GM13977 (cell line): ENCODE results near the gene SRP68.

ENCODE experiments used
- DNase-seq: peaks from one replicate; pipeline ENCODE4 v3.0.0; 2012; ENCODE audit warnings: low spot score
- in situ Hi-C: fragments of 300-500 bp; cut with MboI; formaldehyde crosslinking; loops from one replicate; pipeline ENCODE4 v1.12.0; 2022; ENCODE audit warnings: low sequenced_read_pairs, low pct_unique_long_range_greater_than_20kb, mixed read lengths, inconsistent platforms; ENCODE audit not compliant: unreplicated experiment
- TF ChIP-seq, protein P1 (sequence below): IDR thresholded peaks from 2 replicates; pipeline ENCODE4 v1.5.1; 2012; ENCODE audit warnings: mild to moderate bottlenecking, control low read depth; ENCODE audit not compliant: insufficient read depth; ENCODE audit errors: extremely low read depth, missing control alignments

SRP68 gene

GRCh38 chr17:76005263-76006149 lies 66.8 kb downstream of the SRP68 start:
- in situ Hi-C loops: loop anchor here (10.0 kb wide), 1 partner anchor 101 kb away; the partner anchor contains the start of gene MRPL38
- peak; percentile 90 for DNase-seq
- TF ChIP-seq, protein P1, sequence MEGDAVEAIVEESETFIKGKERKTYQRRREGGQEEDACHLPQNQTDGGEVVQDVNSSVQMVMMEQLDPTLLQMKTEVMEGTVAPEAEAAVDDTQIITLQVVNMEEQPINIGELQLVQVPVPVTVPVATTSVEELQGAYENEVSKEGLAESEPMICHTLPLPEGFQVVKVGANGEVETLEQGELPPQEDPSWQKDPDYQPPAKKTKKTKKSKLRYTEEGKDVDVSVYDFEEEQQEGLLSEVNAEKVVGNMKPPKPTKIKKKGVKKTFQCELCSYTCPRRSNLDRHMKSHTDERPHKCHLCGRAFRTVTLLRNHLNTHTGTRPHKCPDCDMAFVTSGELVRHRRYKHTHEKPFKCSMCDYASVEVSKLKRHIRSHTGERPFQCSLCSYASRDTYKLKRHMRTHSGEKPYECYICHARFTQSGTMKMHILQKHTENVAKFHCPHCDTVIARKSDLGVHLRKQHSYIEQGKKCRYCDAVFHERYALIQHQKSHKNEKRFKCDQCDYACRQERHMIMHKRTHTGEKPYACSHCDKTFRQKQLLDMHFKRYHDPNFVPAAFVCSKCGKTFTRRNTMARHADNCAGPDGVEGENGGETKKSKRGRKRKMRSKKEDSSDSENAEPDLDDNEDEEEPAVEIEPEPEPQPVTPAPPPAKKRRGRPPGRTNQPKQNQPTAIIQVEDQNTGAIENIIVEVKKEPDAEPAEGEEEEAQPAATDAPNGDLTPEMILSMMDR: peak; percentile 77

DNA sequence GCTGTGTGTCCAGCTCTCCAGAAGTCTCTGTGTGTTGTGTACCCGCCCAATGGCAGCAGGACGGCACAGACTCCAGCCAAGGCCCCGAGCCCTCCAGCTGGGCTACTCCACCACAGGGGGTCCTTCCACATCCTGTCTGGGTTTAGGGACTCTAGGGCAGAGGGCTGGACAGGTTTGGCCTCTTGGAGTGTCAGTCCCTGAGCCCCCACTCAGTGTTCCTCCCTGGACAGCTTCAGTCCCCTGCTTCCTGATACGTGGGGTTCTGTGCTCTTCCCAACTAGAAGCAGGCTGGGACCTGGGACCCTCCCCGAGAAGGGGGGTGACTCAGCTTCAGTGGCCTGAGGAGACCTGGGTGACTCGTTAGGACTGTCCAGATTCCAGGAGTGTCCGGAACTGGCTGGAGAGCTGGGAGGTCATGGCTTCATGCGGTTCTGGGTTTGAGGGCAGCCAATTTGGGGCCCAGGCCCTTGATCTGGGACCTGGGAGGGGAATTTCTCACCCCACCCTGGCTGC lies 67.5 kb downstream of the SRP68 start:
- in situ Hi-C loops: loop anchor here (10.0 kb wide), 1 partner anchor 100 kb away; the partner anchor contains the start of gene MRPL38
- DNase-seq: no peak
- TF ChIP-seq, protein P1: no peak

- TF ChIP-seq, protein P1: no peak
- in situ Hi-C loops: loop anchor here (10.0 kb wide), 1 partner anchor 99 kb away; the partner anchor contains the start of gene MRPL38
These were observed 68.4 kb downstream of the SRP68 start for GRCh38 chr17:76003915-76004314.

DNA sequence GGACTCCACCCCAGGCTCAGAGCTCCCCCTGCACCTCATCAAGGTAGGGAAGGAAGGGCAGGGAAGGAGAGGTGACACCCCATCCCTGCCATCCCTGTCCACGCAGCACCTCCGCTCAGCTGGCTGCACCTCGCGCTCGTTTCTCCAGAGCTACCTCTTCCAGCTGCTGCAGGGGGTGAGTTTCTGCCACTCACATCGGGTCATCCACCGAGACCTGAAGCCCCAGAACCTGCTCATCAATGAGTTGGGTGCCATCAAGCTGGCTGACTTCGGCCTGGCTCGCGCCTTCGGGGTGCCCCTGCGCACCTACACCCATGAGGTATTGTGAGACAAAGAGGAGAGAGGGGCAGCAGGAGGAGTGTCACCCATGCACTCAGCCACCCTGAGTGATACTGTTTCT lies 70.2 kb downstream of the SRP68 start:
- in situ Hi-C loops: loop anchor here (10.0 kb wide), 1 partner anchor 97 kb away; the partner anchor contains the start of gene MRPL38
- TF ChIP-seq, protein P1: no peak
- no peak for DNase-seq

More at GRCh38 chr17:76003915-76004314, 68.4 kb downstream of the SRP68 start:
- no peak for DNase-seq

DNA sequence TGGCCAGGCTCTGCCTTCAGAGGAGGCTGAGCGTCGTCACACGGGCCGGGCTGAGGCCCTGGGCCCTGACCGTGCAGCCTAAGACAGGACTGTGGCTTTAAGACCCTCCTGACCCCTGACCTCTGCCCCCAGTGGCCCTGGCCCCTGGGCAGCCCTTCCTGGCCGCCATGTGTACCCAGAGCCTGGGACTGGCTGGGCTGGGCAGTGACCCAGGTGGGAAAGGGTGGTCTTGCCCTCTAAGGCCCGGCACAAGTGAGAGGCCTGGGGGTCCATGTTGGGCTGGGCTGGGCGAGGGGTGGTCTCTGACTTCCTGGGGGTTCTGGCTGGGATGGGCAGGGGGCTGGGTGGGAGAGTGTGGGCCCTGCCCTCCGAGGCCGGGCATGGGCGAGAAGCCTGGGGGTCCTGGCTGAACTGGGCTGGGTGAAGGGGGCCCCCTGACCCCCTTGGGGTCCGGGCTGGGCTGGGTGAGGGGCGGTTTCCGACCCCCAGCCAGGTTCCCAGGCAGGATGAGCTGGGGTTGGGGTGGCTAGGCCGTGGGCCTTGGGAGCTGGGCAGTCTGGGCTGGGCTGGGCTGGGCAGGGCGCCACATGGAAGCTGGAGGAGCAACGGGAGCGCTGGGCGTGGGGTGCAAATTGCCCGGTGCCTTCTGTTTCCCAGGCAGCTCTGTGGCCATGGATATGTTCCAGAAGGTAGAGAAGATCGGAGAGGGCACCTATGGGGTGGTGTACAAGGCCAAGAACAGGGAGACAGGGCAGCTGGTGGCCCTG lies 71.4 kb downstream of the SRP68 start, which contains the start of gene CDK3:
Gene CDK3 (plus strand): TSS at position 101 of the 767 bp plus-strand sequence. CDS start 571 bp downstream, at position 672.
- TF ChIP-seq, protein P1: no peak
- DNase-seq: peak; percentile 22
- in situ Hi-C loops: loop anchor here (10.0 kb wide), 1 partner anchor 96 kb away; the partner anchor contains the start of gene MRPL38

GRCh38 chr17:76000016-76000754 lies 72.1 kb downstream of the SRP68 start:
- in situ Hi-C loops: loop anchor here (10.0 kb wide), 1 partner anchor 95 kb away; the partner anchor contains the start of gene MRPL38
- TF ChIP-seq, protein P1: peak; percentile 92
- peak; percentile 85 for DNase-seq
